ENCODE data around the gene TERT. TPM values are rescaled to one million over a fixed set of nuclear protein-coding genes. Genes with fewer than 3 reads are reported as not detected.

Gene TERT
- total and polyA plus RNA-seq, 2 of the 4 experiments (the other 2 are of a cell fraction), result not detected

- no TSS peak for BruUV-seq (replicated peaks)
- ChIA-PET CTCF (interaction anchor here (0.7 kb wide), 1 partner anchor 541 kb away, joined by 3 read pairs; no protein-coding TSS in a partner anchor), POLR2A (ENCODE audit: unreplicated experiment) (no interaction called here)
- TF ChIP-seq CHD1 (IDR thresholded peaks at IDR 0.05; ENCODE audit: low read depth, low read length) (no peak), RCOR1 (IDR thresholded peaks at IDR 0.05; ENCODE audit: insufficient replicate concordance, low read length) (no peak), MAZ (IDR thresholded peaks at IDR 0.05; ENCODE audit: borderline replicate concordance, low read depth, low read length) (no peak), NFE2L2 (IDR thresholded peaks at IDR 0.05; ENCODE audit: low read depth, low read length) (no peak), FOS (IDR thresholded peaks at IDR 0.05; ENCODE audit: low read depth, low read length) (no peak), USF2 (IDR thresholded peaks at IDR 0.05; ENCODE audit: low read depth, low read length) (no peak), CTCF (conservative IDR thresholded peaks at IDR 0.05; ENCODE audit: low read depth, low read length) (no peak), MXI1 (IDR thresholded peaks at IDR 0.05; ENCODE audit: borderline replicate concordance, low read depth, low read length) (no peak), POLR2A (IDR thresholded peaks at IDR 0.05; ENCODE audit: low read depth, low read length) (no peak), RFX5 (IDR thresholded peaks at IDR 0.05; ENCODE audit: low read depth, low read length) (no peak), BHLHE40 (IDR thresholded peaks at IDR 0.05; ENCODE audit: low read depth, low read length) (no peak), MAFK (IDR thresholded peaks at IDR 0.05; ENCODE audit: low read depth, low read length) (no peak), RAD21 (IDR thresholded peaks at IDR 0.05; ENCODE audit: low read length) (no peak), SMC3 (IDR thresholded peaks at IDR 0.05; ENCODE audit: low read depth, low read length) (no peak), CEBPB (IDR thresholded peaks at IDR 0.05; ENCODE audit: low read depth, low read length) (no peak), ELK1 (IDR thresholded peaks at IDR 0.05; ENCODE audit: borderline replicate concordance, low read depth, low read length) (no peak)
- Histone ChIP-seq H2BK120ac (ENCODE audit: low read depth, low read length) (no peak overlapping the region), H3K56ac (ENCODE audit: extremely low read depth, insufficient read depth, low read length) (no peak overlapping the region), H3K4me1 (ENCODE audit: control insufficient read depth, insufficient read depth, low read length) (no peaks in the 10 kb centered on the region), H3K4me3 (ENCODE audit: insufficient read depth, low read depth, low read length) (no peak overlapping the region), H3K27me3 (ENCODE audit: control insufficient read depth, insufficient read depth, low read length) (no peaks in the 10 kb centered on the region), H2BK5ac (ENCODE audit: low read depth, low read length, poor library complexity, severe bottlenecking) (no peak overlapping the region), H3K9ac (ENCODE audit: low read depth, low read length) (no peak overlapping the region), H4K5ac (ENCODE audit: low read depth, low read length) (no peak overlapping the region), H2BK20ac (ENCODE audit: low read depth, low read length) (no peak overlapping the region), H3K79me1 (ENCODE audit: low read depth in 1 of 2, low read length in 2 of 2) (no peaks in the 10 kb centered on the region), H2AK5ac (ENCODE audit: low read depth, low read length) (no peak overlapping the region), H3K23ac (ENCODE audit: low read depth, low read length) (no peak overlapping the region), H3K36me3 (ENCODE audit: control insufficient read depth, insufficient read depth, low read length) (no peaks in the 10 kb centered on the region), H2AK9ac (replicated peaks; ENCODE audit: low read depth, low read length, poor library complexity) (no peak overlapping the region), H3K4me2 (ENCODE audit: low read depth, low read length) (no peak overlapping the region), H2BK15ac (ENCODE audit: low read depth, low read length) (no peak overlapping the region), H3K27ac (ENCODE audit: insufficient read depth, low read length) (no peak overlapping the region), H3K14ac (replicated peaks; ENCODE audit: low read depth, low read length) (no peak overlapping the region), H4K8ac (ENCODE audit: low read depth in 2 of 2, low read length in 2 of 2) (no peak overlapping the region), H4K91ac (ENCODE audit: insufficient read depth, low read depth, low read length) (no peak overlapping the region), H4K20me1 (ENCODE audit: insufficient read depth, low read length) (no peaks in the 10 kb centered on the region), H3K18ac (ENCODE audit: low read depth, low read length) (no peak overlapping the region), H2AFZ (replicated peaks; ENCODE audit: low read length, poor library complexity) (no peak overlapping the region), H3K9me1 (ENCODE audit: insufficient read depth, low read length) (no peaks in the 10 kb centered on the region), H3K4ac (ENCODE audit: low read depth, low read length) (no peak overlapping the region), H3K9me3 (ENCODE audit: control insufficient read depth, insufficient read depth, low read length) (peaks cover 40% of the 10 kb centered on the region)
- WGBS, 2 experiments (ENCODE audit: extremely low coverage in 2 of 2, insufficient read length in 1 of 2), result 52% methylated on average over 5 of the region's 13 CpGs; no CpG with 5 or more reads in 1 of the 2 experiments
- intact Hi-C loops (cut with micrococcal nuclease), result no loop called here
- in situ Hi-C loops (cut with MboI; ENCODE audit: low sequenced_read_pairs), result no loop called here
- no peak for ATAC-seq (ENCODE audit: low read depth)
- no peak for DNase-seq
- dilution Hi-C loops (cut with HindIII; ENCODE audit: low sequenced_read_pairs, unreplicated experiment), result no loop called here
These were observed 26.8 kb downstream of the TERT start for GRCh38 chr5:1268056-1268455.
